GM19328 (cell line): ENCODE measurements around the gene HDHD5.
"Not testable (repeated sequence)": the region's sequence is repeated elsewhere in the genome, so short reads cannot be mapped to it uniquely, and the experiment has no call there.

Experiments used
- ATAC-seq: cut with Tn5 transposase; IDR thresholded peaks from one replicate; pipeline ENCODE4 v1.9.1; 2021; ENCODE audit warnings: mild to moderate bottlenecking, moderate library complexity; ENCODE audit not compliant: unreplicated experiment

Gene HDHD5

GRCh38 chr22:17157714-17158113 is 1.4 kb downstream of the HDHD5 start:
- ATAC-seq, result no peak

GRCh38 chr22:17155941-17156340 is 3.1 kb downstream of the HDHD5 start:
- ATAC-seq, result no peak

GRCh38 chr22:17152971-17153370 is 6.1 kb downstream of the HDHD5 start:
- ATAC-seq, result no peak

GRCh38 chr22:17152340-17152739 is 6.7 kb downstream of the HDHD5 start:
- no peak for ATAC-seq

- ATAC-seq, result no peak
Observed at GRCh38 chr22:17149076-17149815, 9.8 kb downstream of the HDHD5 start.

DNA sequence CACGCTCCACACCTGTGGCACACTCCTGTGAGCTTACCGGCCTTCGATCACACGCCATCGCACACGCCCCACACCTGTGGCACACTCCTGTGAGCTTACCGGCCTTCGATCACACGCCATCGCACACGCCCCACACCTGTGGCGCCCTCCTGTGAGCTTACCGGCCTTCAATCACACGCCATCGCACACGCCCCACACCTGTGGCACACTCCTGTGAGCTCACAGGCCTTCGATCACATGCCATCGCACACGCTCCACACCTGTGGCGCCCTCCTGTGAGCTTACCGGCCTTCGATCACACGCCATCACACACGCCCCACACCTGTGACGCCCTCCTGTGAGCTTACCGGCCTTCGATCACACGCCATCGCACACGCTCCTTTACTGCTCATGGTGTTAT is 11.6 kb downstream of the HDHD5 start:
- ATAC-seq, result not testable (repeated sequence)

DNA sequence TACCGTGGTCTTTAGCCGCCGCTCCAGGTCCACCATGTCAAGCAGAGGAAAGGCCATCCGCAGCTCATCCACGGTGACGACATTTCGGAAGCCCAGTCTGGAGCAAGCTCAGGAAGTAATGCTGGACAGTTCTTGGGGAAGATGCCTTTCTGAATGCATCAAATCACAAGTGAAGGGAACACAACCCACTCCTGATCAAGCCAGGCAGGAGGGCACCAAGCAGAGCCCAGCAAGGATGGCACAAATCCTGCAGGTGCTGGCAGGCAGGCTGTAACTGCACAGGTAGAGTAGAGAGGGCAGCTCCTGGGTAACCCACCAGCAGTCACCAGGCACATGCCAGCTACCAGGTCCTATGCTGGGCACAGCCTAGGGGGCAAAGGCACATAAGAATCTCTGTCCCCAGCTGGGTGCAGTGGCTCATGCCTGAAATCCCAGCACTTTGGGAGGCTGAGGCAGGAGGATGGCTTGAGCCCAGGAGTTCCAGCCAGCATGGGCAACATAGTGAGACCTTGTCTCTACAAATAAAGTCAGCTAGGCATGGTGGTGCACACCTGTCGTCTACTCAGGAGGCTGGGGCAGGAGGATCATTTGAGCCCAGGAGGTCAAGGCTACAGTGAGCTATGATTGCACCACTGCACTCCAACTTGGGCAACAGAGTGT is 13.9 kb downstream of the HDHD5 start:
- no peak for ATAC-seq

- no peak for ATAC-seq
Observed at GRCh38 chr22:17143826-17144225, 15.3 kb downstream of the HDHD5 start.

DNA sequence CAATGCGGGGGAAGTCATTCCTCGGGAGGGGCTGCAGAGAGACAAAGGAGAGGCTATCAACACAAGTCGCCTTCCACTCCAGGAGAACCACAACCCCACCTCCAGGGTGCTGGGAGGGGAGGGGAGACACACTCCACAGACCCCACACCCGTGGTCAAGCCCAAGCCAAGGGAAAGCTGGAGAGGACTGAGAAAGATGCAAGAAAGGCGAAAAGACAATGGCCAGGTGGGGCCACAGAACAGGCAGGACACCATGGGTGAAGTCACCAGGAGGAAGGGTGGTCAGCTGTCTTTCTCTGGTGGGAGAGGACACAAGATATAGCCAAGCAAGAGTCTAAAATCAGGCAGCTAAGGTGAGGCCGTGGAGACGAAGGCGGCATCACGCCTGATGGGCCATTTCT is 16.0 kb downstream of the HDHD5 start:
- ATAC-seq, result no peak

DNA sequence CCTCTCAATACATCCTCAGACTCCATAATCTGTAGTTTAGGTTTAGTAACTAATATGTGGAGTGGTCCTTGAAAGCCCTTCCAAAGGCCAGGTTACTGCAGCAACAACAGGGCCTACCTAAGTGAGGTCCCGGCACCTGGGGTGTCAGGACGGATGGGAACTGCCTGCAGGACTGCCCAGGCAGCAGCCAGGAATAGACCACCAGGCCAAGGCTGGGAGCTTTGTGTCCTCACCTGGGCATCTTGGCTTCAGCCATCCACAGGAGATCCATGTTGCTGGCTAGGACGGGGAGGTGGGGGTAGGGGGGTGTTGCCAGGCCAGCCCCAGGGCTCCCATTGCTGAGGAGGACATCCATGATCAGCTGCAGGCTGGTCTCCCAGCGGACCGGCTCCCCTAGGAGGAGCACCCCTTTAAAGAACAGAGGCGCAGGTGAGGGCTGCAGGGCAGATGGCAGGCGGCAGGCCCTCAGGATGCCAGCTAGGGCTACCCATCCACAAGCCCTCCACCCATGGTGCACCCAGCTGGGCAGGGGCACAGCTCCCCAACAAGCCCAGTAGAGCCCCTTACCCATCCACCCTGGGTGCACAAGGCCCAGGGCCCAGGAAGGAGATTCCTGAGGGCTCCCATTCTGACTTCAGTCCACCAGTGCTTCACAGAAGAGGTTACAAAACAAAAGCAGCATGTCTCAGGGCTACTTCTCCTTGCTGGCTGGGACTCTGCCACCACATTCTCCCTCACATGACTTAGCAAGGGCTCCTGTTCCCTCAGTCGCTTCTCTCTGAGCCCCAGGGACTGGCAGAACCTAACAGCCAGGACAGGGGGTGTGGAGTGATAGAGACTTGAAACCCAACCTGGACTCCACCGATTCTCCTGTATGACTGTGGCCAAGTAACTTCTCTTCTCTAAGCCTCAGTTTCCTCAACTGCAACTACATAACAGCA is 18.0 kb downstream of the HDHD5 start:
- no peak for ATAC-seq

DNA sequence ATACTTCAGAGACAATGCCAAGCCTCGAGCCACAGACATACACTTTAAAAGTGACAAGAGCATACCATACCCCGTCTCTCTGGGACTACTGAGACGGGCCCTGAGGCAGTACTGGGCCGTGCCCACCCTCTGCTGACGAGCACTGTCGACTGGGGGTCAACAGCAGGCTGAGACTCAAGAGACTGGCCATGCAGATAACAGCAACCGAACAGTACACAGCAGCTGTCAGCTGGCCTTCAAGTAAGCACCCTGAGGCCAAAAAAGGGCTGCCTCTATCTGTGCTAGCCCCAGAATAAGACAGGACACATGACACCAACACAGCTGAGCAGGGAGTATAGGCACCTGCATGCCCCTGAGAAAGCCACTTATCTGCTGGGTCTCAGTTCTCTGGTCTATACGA is 19.1 kb downstream of the HDHD5 start:
- no peak for ATAC-seq

- ATAC-seq, result no peak
Observed at GRCh38 chr22:17138513-17138912, 20.6 kb downstream of the HDHD5 start.

- no peak for ATAC-seq
Observed at GRCh38 chr22:17137861-17138425, 21.1 kb downstream of the HDHD5 start.

- ATAC-seq, result no peak
Observed at GRCh38 chr22:17137170-17137569, 21.9 kb downstream of the HDHD5 start.

GRCh38 chr22:17135153-17135760 is 23.8 kb downstream of the HDHD5 start:
- no peak for ATAC-seq

GRCh38 chr22:17133137-17133536 is 25.9 kb downstream of the HDHD5 start:
- ATAC-seq, result no peak

- no peak for ATAC-seq
Observed at GRCh38 chr22:17132112-17132511, 27.0 kb downstream of the HDHD5 start.

DNA sequence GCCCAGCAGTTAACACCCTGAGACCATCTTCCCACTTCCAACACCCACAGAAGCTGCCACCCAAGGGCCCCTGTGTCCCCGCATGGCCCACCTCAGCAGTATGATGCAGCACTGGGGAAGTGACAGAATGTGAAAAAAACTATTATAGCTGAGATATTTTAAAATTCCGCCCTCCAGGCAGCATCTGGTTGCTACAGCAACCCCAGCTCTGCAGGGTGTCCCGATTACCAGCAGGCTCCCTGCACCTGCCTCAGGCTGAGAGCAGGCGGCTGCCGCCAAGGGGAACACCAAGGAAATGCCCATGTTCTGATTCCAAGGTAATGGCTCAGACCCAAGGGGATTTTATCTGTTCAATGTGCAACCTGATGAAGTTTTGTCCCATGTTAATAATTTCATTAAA is 27.4 kb downstream of the HDHD5 start:
- ATAC-seq, result no peak

DNA sequence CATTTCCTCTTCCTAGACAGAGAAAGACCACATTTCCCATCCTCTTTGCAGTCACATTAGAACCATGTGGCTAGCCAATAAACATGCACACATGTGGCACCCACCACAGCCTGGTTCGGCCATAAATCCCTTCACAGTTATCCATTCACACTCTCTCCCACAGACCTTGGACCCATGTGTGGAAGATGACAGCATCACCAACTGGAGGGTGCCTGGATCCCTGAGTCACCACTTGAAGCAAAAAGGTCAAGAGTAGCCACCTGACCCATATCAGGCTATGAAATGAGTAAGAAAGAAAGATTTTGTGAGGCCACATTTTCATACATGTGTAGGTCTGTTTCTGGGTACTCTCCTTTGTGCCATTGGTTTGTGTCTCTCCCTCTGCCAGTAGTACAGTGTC is 28.9 kb downstream of the HDHD5 start:
- no peak for ATAC-seq

DNA sequence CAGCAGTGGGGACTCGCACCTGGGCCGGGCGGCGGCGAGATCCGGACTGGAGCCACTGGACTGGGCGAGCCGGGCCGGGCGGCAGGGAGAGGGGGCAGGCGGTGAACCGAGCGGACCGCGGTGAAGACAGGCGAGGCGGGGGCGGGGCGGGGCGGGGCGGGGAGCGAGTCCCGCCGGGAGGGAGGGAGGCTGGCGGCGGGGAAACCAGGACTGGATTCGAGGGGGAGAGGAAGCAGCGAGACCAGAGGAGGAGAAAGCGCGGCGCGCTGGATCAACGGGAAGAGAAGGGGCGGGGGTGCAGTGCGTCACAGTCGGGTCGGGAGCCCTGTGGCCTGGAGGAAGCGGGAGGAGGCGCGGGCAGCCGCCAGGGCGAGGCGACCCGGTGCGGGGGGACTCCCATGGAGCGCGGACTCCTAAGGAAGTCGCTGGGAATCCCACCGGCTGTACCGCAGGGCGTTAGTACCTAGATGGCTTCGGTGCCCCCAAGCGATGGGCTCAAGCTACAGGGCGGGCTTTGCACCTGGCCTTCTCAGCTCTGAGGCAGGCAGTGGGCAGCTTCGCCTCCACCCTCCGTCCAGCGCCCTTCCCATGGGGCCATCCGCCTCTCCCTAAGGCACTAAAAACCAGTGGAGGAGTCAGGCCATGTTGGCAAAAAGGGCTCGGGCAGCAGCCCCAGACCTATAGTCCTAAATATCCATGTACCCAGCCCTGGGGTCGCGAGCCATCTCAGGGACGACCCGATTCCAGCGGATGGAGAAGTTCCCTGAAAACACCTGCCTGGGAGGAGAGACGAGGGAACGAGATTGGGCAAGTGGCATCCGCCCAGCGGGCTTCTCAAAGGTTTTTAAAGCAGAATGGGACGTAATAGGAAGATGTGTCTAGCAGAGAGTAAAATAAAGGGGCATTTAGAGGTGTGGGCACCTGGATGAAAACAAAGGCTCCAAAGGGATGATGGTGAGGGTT is 37.6 kb downstream of the HDHD5 start, which contains the start of gene TMEM121B:
Gene TMEM121B, minus strand, starts transcription at position 128 of the 963 bp plus-strand sequence. CDS start 233 bp downstream, outside the sequence.
- ATAC-seq, result no peak
